Measurements from ENCODE around the gene EDC4.

EDC4 gene

DNA sequence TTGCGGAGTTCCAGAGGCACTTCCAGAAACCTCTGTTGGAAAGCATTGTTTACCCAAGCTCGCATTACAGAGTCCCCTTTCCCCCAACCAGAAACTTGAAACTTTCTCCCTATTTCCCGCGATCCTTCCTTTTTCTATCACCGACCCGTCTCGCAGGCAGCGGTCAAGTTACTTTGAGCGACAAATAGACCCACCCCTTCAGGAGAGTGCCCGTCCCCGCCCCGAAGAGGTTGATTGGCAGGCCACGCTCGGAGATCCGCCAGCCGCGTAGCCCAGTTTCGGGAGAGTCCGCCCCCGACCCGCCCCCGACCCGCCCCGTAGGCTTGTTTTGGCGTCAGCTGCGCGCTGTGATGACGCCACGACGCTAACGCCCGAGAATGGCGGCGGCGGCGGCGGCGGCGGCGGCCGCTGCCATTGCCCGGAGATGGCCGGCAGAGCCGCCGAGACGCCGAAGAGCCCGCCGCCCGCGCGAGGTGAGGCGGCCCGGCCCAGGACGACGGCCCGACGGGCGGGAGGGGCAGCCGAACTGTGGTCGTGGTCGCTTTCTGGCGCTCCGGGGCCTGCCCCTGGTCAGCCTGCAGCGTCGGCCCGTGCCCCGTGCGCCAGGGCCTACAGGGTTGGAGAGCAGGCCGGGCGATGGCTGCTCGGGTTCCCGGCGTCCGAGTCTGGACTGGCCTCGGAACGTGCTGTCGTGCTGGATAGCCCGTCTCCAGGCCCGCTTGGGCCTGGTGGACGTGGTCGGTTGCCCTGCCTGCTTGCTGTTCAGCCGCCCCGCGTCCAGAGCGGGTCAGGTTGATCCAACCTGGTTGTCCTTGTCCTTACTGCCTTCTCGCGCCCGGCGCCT, 20.3 kb downstream of the EDC4 start, which contains the start of gene PSKH1:
Gene PSKH1 (plus strand): TSS at position 356 of the 844 bp plus-strand sequence. CDS start 15,496 bp downstream, outside the sequence.
- H3K27me3 ChIP-seq (replicated peaks): no peaks in the 10 kb centered on the region
- peak within 1 kb of the TSS; percentile 85 for H3K27ac ChIP-seq
- H3K4me3 ChIP-seq (ENCODE audit: low read depth, low read length): peak within 1 kb of the TSS; percentile 86
- TF ChIP-seq, protein P1, sequence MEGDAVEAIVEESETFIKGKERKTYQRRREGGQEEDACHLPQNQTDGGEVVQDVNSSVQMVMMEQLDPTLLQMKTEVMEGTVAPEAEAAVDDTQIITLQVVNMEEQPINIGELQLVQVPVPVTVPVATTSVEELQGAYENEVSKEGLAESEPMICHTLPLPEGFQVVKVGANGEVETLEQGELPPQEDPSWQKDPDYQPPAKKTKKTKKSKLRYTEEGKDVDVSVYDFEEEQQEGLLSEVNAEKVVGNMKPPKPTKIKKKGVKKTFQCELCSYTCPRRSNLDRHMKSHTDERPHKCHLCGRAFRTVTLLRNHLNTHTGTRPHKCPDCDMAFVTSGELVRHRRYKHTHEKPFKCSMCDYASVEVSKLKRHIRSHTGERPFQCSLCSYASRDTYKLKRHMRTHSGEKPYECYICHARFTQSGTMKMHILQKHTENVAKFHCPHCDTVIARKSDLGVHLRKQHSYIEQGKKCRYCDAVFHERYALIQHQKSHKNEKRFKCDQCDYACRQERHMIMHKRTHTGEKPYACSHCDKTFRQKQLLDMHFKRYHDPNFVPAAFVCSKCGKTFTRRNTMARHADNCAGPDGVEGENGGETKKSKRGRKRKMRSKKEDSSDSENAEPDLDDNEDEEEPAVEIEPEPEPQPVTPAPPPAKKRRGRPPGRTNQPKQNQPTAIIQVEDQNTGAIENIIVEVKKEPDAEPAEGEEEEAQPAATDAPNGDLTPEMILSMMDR (IDR thresholded peaks at IDR 0.05; ENCODE audit: low read depth, low read length, missing control alignments): no peak
- in situ Hi-C loops (cut with HindIII; ENCODE audit: low pct_ligation_motif_present, low sequenced_read_pairs): no loop called here
- H3K36me3 ChIP-seq (replicated peaks): no peaks in the 10 kb centered on the region
- DNase-seq: peak; percentile 96

DNA sequence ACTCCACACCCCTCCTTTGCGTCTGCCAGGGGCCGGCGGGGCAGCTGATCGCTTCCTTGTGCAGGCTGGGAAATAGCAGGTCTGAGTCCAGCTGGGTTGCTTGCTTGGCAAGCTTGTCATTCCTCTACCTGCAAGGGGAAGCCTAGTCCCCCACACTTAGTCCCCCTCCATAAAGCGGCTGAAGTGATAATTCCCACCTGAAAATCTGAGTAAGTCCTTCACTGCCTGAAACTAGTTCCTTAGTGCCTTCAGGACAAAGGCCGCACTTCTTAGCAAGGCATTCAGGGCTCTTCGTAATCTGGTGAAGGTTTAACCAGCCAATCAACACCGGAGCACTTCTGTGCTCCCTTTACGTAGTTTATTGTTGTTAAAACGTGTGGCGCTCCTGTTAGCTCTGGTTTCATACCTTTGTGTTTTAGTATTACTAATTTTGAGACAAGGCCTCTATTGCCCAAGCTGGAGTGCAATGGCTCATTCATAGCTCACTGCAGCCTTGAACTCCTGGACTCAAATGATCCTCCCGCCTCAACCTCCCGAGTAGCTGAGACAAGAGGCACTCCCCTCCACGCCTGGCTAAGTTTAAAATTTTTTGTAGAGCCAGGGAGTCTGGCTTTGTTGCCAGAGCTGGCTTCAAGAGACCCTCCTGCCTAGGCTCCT, 21.0 kb downstream of the EDC4 start:
- DNase-seq: no peak
- Histone ChIP-seq H3K27ac (peak overlapping the region; percentile 85), H3K4me3 (ENCODE audit: low read depth, low read length) (peak overlapping the region; percentile 86), H3K27me3 (replicated peaks) (no peaks in the 10 kb centered on the region), H3K36me3 (replicated peaks) (no peaks in the 10 kb centered on the region)
- TF ChIP-seq, protein P1 (IDR thresholded peaks at IDR 0.05; ENCODE audit: low read depth, low read length, missing control alignments): no peak
- in situ Hi-C loops (cut with HindIII; ENCODE audit: low pct_ligation_motif_present, low sequenced_read_pairs): no loop called here

DNA sequence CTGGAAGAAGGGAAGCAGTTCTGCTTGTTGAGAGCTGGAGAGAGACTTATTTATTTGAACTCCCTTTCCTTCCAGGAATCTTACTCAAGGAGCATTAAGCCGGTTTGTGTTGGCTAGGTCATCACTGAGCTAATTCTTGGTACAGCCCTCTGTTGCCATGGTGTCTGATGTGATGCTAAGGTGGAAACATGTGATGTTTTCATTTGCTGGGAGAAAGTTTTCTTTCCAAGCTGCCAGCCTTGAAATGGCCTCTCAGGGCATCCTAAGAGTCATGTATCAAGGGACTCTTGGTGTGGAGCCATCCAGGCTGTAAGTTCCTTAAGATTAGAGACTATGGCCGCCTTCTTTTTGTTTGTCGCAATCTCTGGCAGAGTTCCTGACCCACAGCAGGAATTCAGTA, 24.4 kb downstream of the EDC4 start:
- no peaks in the 10 kb centered on the region for H3K27me3 ChIP-seq (replicated peaks)
- H3K36me3 ChIP-seq (replicated peaks): peaks cover 4% of the 10 kb centered on the region
- no peak overlapping the region for H3K27ac ChIP-seq
- in situ Hi-C loops (cut with HindIII; ENCODE audit: low pct_ligation_motif_present, low sequenced_read_pairs): no loop called here
- H3K4me3 ChIP-seq (ENCODE audit: low read depth, low read length): no peak overlapping the region
- TF ChIP-seq, protein P1 (IDR thresholded peaks at IDR 0.05; ENCODE audit: low read depth, low read length, missing control alignments): no peak
- peak; percentile 35 for DNase-seq

DNA sequence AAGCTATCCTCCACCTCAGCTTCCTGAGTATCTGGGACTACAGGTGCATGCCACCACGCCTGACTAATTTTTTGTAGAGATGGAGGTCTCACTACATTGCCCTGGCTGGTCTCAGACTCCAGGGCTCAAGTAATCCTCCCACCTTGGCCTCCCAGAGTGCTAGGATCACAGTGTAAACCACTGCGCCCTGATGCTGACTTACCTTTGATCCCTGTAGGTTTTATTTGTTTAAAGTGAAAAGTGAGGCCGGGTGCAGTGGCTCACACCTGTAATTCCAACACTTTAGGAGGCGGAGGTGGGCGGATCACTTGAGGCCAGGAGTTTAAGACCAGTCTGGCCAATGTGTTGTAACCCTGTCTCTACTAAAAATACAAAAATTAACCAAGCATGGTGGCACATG, 28.9 kb downstream of the EDC4 start:
- in situ Hi-C loops (cut with HindIII; ENCODE audit: low pct_ligation_motif_present, low sequenced_read_pairs): loop anchor here (25.0 kb wide), 2 partner anchors 89 to 189 kb away; partner anchors contain the start of genes GFOD2, RANBP10 and TSNAXIP1
- H3K27me3 ChIP-seq (replicated peaks): no peaks in the 10 kb centered on the region
- no peak for DNase-seq
- no peak overlapping the region for H3K27ac ChIP-seq
- H3K4me3 ChIP-seq (ENCODE audit: low read depth, low read length): no peak overlapping the region
- H3K36me3 ChIP-seq (replicated peaks): peaks cover 9% of the 10 kb centered on the region
- TF ChIP-seq, protein P1 (IDR thresholded peaks at IDR 0.05; ENCODE audit: low read depth, low read length, missing control alignments): no peak

DNA sequence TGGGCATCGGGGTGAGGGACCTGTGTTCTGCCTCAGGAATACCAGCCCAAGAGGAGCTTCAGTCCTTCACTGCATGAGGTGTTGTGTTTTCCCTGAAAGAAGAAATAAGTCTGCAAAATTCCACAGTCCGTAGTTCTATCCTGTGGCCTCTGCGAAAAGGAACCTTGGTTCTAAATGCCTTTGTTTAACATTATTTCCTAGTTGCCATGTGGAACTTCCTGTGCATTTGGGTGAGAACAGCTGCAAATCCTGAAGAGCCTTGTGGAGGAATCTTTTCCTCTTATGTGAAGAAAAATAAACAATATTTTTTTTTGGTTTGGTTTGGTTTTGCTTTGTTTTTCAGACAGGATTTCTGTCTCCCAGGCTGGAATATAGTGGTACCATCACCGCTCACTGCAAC, 30.0 kb downstream of the EDC4 start:
- DNase-seq: no peak
- TF ChIP-seq, protein P1 (IDR thresholded peaks at IDR 0.05; ENCODE audit: low read depth, low read length, missing control alignments): no peak
- Histone ChIP-seq H3K27ac (no peak overlapping the region), H3K36me3 (replicated peaks) (peaks cover 9% of the 10 kb centered on the region), H3K27me3 (replicated peaks) (no peaks in the 10 kb centered on the region), H3K4me3 (ENCODE audit: low read depth, low read length) (no peak overlapping the region)
- in situ Hi-C loops (cut with HindIII; ENCODE audit: low pct_ligation_motif_present, low sequenced_read_pairs): loop anchor here (25.0 kb wide), 2 partner anchors 91 to 191 kb away; partner anchors contain the start of genes GFOD2, RANBP10 and TSNAXIP1
